ENCODE measurements around the gene EPB41L3.

DNA sequence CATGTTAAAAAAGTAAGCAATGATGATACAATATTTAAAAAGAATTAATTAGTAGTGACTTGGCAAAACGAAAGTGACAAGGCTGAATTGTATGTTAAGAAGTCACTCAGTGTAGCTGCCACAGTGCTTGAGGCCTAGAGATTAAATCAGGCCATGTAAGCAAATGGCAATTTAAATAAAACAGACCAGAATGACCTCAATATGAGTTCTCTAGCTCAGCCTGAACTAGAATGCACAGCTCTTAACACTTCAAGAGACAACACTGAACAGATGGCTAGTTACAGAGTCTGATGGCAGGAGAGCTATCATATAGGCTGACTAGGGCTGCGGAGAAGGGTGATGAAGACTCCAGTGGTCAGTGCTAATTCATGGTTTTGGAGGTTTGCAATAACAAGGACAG, 130.3 kb downstream of the EPB41L3 start:
- no peak for TF ChIP-seq CTCF (IDR thresholded peaks at IDR 0.05)
- TF ChIP-seq POLR2AphosphoS5 (IDR thresholded peaks at IDR 0.05): no peak

Measured in prostate gland (tissue), 2 donors.